ENCODE measurements around the gene GSK3A.

GSK3A gene

DNA sequence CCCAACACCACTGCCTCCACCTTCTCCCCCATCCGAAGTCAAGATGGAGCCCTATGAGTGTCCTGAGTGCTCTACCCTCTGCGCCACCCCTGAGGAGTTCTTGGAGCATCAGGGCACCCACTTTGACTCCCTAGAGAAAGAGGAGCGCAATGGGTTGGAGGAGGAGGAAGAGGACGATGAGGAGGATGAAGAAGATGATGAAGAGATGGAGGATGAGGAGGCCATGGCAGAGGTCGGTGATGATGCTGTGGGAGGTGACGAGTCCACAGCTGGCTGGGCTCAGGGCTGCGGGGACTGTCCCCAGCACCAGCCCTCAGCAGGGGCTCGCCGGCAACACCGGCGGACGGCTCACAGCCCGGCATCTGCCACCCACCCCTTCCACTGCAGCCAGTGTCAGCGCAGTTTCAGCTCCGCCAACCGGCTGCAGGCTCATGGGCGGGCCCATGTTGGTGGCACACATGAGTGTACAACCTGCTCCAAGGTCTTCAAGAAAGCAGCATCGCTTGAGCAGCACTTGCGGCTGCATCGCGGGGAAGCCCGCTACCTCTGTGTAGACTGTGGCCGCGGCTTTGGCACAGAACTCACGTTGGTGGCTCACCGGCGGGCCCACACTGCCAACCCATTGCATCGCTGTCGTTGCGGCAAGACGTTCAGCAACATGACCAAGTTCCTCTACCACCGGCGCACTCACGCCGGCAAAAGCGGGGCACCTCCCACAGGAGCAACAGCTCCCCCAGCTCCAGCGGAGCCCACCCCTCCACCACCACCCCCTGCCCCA, 17.3 kb downstream of the GSK3A start:
- 96% methylated on average over 37 of the region's 37 CpGs for WGBS, 2 experiments

GRCh38 chr19:42220751-42221097, 21.7 kb downstream of the GSK3A start:
- Histone ChIP-seq H3K4me3 (ENCODE audit: insufficient read depth, low read depth, low read length) (peak overlapping the region; percentile 89), H3K36me3 (ENCODE audit: control insufficient read depth, insufficient read depth, low read length) (peaks cover 14% of the 10 kb centered on the region), H3K9me3 (ENCODE audit: control insufficient read depth, low read length) (no peaks in the 10 kb centered on the region), H3K27ac (ENCODE audit: insufficient read depth, low read depth, low read length, poor library complexity, severe bottlenecking) (peak overlapping the region; percentile 80), H3K4me1 (ENCODE audit: control insufficient read depth, insufficient read depth, low read length) (peaks cover 18% of the 10 kb centered on the region), H3K27me3 (ENCODE audit: control insufficient read depth, insufficient read depth, low read length, poor library complexity, severe bottlenecking) (no peaks in the 10 kb centered on the region)
- WGBS, 2 experiments: 8 to 9% methylated on average over 6 of the region's 6 CpGs

More for the DNA sequence above, 17.3 kb downstream of the GSK3A start:
- H3K9me3 ChIP-seq (ENCODE audit: control insufficient read depth, low read length): no peaks in the 10 kb centered on the region
- no peak overlapping the region for H3K4me3 ChIP-seq (ENCODE audit: insufficient read depth, low read depth, low read length)
- peaks cover 26% of the 10 kb centered on the region for H3K36me3 ChIP-seq (ENCODE audit: control insufficient read depth, insufficient read depth, low read length)
- peaks cover 5% of the 10 kb centered on the region for H3K4me1 ChIP-seq (ENCODE audit: control insufficient read depth, insufficient read depth, low read length)
- no peak overlapping the region for H3K27ac ChIP-seq (ENCODE audit: insufficient read depth, low read depth, low read length, poor library complexity, severe bottlenecking)
- H3K27me3 ChIP-seq (ENCODE audit: control insufficient read depth, insufficient read depth, low read length, poor library complexity, severe bottlenecking): no peaks in the 10 kb centered on the region

DNA sequence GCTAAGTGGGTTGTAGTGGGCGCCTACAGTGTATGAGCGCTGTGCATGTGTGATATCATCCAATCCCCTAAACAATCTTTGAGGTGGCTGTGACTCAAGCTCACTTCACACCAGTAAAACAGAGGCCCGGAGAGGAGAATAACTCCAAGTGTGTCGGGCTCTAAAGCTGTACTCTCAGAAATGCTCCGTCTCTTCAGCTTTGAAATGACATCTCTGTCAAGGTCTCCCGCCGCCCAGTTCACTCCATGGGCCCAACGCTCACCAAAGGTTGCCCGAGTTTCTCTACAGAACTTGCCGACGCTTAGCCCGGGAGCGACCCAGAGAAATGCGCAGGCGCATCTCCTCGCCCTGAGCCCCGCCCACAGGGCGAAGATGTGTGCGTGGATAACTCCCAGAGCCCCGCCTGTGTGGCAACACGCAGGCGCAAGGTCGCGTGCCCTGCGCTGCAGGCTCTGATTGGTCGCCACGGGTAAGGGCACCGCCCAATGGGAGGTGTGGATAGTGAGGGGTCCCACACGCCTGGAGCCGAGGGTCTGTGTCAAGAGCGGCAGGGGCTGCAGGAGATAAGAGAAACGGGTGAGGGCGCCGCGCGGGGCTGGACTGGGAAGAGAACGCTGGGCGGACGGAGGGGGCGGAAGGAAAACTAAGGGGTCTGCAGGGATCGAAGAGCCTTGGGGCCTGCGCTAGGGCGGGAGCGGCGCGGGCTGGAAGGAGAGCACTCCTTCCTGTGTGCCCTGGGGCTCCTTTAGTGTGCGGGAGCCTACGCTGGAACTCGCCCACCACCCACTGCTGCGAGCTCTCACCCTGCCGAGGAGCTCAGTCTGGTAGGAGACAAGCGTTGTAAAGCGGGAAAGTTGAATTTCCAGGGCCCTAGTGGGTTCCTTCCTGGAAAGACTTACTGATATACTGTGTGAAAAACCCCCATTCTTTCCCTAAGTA, 22.3 kb downstream of the GSK3A start, which contains the start of gene ZNF526:
ZNF526 (plus strand) TSS at position 501 of the 939 bp plus-strand sequence. CDS start 4,092 bp downstream, outside the sequence.
- Histone ChIP-seq H3K4me3 (ENCODE audit: insufficient read depth, low read depth, low read length) (peak within 1 kb of the TSS; percentile 89), H3K9me3 (ENCODE audit: control insufficient read depth, low read length) (no peaks in the 10 kb centered on the region)
- WGBS, 2 experiments: 3% methylated on average over 53 of the region's 53 CpGs

GRCh38 chr19:42217520-42218437, 24.6 kb downstream of the GSK3A start, which contains the start of gene DEDD2:
Gene DEDD2, minus strand, starts transcription at chr19:42217677. Its CDS starts 670 bp downstream, at chr19:42217007.
- peak within 1 kb of the TSS; percentile 90 for H3K27ac ChIP-seq (ENCODE audit: insufficient read depth, low read depth, low read length, poor library complexity, severe bottlenecking)
- no peaks in the 10 kb centered on the region for H3K9me3 ChIP-seq (ENCODE audit: control insufficient read depth, low read length)
- peaks cover 22% of the 10 kb centered on the region for H3K4me1 ChIP-seq (ENCODE audit: control insufficient read depth, insufficient read depth, low read length)
- peak within 1 kb of the TSS; percentile 89 for H3K4me3 ChIP-seq (ENCODE audit: insufficient read depth, low read depth, low read length)
- H3K36me3 ChIP-seq (ENCODE audit: control insufficient read depth, insufficient read depth, low read length): peaks cover 6% of the 10 kb centered on the region
- H3K27me3 ChIP-seq (ENCODE audit: control insufficient read depth, insufficient read depth, low read length, poor library complexity, severe bottlenecking): no peaks in the 10 kb centered on the region
- 21 to 22% methylated on average over 57 of the region's 57 CpGs for WGBS, 2 experiments

More for the DNA sequence above, 22.3 kb downstream of the GSK3A start, which contains the start of gene ZNF526:
- Histone ChIP-seq H3K27me3 (ENCODE audit: control insufficient read depth, insufficient read depth, low read length, poor library complexity, severe bottlenecking) (no peaks in the 10 kb centered on the region), H3K4me1 (ENCODE audit: control insufficient read depth, insufficient read depth, low read length) (peaks cover 22% of the 10 kb centered on the region), H3K27ac (ENCODE audit: insufficient read depth, low read depth, low read length, poor library complexity, severe bottlenecking) (peak within 1 kb of the TSS; percentile 80), H3K36me3 (ENCODE audit: control insufficient read depth, insufficient read depth, low read length) (peaks cover 11% of the 10 kb centered on the region)

DNA sequence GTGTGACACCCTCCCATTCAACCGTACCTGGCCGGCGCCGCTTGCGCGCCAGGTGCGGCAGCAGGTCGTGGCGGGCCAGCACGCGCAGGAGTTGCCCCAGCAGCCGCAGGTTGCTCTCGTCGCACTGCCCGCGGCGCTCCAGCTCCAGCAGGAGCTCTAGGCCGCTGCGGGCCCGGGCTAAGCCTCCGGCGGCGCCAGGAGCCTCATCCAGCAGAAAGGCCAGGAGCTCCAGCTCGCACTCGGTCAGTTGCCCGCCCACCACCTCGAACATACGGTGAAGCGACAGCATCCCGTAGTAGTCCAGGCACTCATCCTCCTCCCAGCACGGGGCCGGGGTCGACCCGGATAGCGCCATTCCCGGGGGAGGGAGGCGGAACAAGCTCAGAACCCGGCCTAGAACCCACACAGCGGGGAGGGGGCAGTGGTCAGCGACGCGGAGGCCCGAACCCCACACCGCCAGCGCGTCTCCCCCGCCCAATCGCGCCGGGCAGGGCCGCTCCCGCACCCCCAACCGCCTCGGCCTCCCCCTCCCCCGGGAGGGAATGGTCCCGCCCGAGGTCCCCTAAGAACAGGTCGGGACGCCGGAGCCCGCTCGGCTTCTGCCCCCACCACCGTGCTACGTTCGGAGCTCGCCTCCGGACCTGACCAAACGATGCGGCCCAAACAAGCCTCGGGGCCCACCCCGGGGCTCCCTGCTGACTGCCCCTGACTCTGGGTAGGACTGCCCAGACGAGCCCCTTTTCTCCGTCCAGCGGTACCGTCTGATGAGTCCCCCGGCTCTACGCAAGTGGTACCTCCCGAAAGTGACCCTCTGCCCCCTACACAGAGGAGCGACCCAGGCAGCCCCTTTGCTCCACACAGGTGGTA, 25.5 kb downstream of the GSK3A start:
- Histone ChIP-seq H3K4me3 (ENCODE audit: insufficient read depth, low read depth, low read length) (peak overlapping the region; percentile 89), H3K9me3 (ENCODE audit: control insufficient read depth, low read length) (no peaks in the 10 kb centered on the region), H3K27me3 (ENCODE audit: control insufficient read depth, insufficient read depth, low read length, poor library complexity, severe bottlenecking) (no peaks in the 10 kb centered on the region), H3K4me1 (ENCODE audit: control insufficient read depth, insufficient read depth, low read length) (peaks cover 22% of the 10 kb centered on the region), H3K36me3 (ENCODE audit: control insufficient read depth, insufficient read depth, low read length) (peaks cover 12% of the 10 kb centered on the region), H3K27ac (ENCODE audit: insufficient read depth, low read depth, low read length, poor library complexity, severe bottlenecking) (peak overlapping the region; percentile 90)
- WGBS, 2 experiments: 1% methylated on average over 79 of the region's 79 CpGs

GRCh38 chr19:42214810-42215485, 27.5 kb downstream of the GSK3A start:
- H3K4me3 ChIP-seq (ENCODE audit: insufficient read depth, low read depth, low read length): no peak overlapping the region
- H3K27me3 ChIP-seq (ENCODE audit: control insufficient read depth, insufficient read depth, low read length, poor library complexity, severe bottlenecking): no peaks in the 10 kb centered on the region
- peaks cover 12% of the 10 kb centered on the region for H3K36me3 ChIP-seq (ENCODE audit: control insufficient read depth, insufficient read depth, low read length)
- WGBS, 2 experiments: 90 to 93% methylated on average over 11 of the region's 11 CpGs
- no peaks in the 10 kb centered on the region for H3K9me3 ChIP-seq (ENCODE audit: control insufficient read depth, low read length)
- peaks cover 16% of the 10 kb centered on the region for H3K4me1 ChIP-seq (ENCODE audit: control insufficient read depth, insufficient read depth, low read length)
- no peak overlapping the region for H3K27ac ChIP-seq (ENCODE audit: insufficient read depth, low read depth, low read length, poor library complexity, severe bottlenecking)

DNA sequence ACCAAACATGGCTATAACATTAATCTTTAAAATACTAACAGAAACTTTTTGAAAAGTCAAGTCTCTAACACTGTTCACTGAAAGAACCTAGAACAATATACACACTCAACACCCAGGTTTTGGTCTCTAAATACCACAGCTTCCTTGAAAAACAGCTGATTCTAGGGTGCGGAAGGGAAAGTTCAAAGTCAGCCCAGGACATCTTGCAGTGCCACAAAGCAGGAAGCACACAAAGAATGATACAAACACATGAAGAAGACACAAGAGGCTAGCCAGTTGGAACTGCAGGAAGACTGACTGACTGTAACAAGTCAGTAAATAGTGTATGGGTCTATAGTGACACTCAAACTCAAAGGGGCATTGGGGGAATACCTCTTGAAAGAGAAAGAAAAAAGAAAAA, 29.5 kb downstream of the GSK3A start:
- Histone ChIP-seq H3K27me3 (ENCODE audit: control insufficient read depth, insufficient read depth, low read length, poor library complexity, severe bottlenecking) (no peaks in the 10 kb centered on the region), H3K36me3 (ENCODE audit: control insufficient read depth, insufficient read depth, low read length) (peaks cover 30% of the 10 kb centered on the region), H3K27ac (ENCODE audit: insufficient read depth, low read depth, low read length, poor library complexity, severe bottlenecking) (no peak overlapping the region), H3K9me3 (ENCODE audit: control insufficient read depth, low read length) (no peaks in the 10 kb centered on the region), H3K4me3 (ENCODE audit: insufficient read depth, low read depth, low read length) (no peak overlapping the region), H3K4me1 (ENCODE audit: control insufficient read depth, insufficient read depth, low read length) (peaks cover 14% of the 10 kb centered on the region)
- WGBS, 2 experiments: 95 to 100% methylated on average over 1 of the region's 1 CpG

DNA sequence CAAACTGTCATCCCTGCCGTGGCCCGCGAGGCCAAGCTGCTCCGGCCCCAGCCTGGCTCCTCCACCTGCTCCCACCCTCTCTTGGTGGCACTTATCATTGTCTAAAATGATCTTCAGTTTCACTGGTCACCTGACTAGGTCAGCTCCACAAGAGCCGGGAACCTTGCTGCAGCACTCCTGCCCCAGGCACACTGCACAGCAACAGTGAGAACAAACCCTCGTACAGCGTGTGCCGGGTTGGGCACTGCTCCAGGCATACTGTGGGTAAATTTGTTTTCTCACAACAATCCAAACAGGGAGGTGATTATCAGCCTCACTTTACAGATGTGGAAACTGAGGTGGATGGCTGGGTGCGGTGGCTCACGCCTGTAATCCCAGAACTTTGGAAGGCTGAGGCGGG, 33.8 kb downstream of the GSK3A start:
- Histone ChIP-seq H3K27me3 (ENCODE audit: control insufficient read depth, insufficient read depth, low read length, poor library complexity, severe bottlenecking) (no peaks in the 10 kb centered on the region), H3K36me3 (ENCODE audit: control insufficient read depth, insufficient read depth, low read length) (peaks cover 33% of the 10 kb centered on the region), H3K4me3 (ENCODE audit: insufficient read depth, low read depth, low read length) (no peak overlapping the region), H3K27ac (ENCODE audit: insufficient read depth, low read depth, low read length, poor library complexity, severe bottlenecking) (no peak overlapping the region), H3K4me1 (ENCODE audit: control insufficient read depth, insufficient read depth, low read length) (no peaks in the 10 kb centered on the region), H3K9me3 (ENCODE audit: control insufficient read depth, low read length) (no peaks in the 10 kb centered on the region)
- WGBS, 2 experiments: 96% methylated on average over 11 of the region's 11 CpGs

Measured in ectodermal cell (in vitro differentiated cells).